G401 (cell line): ENCODE measurements around the gene CTNS. TPM values are rescaled to one million over a fixed set of nuclear protein-coding genes. Genes with fewer than 3 reads are reported as not detected.

Experiments used
- DNase-seq: peaks from one replicate; pipeline ENCODE4 v3.0.0-alpha.2; 2015; ENCODE audit warnings: low spot score
- in situ Hi-C: cut with HindIII; loops from 2 replicates; pipeline ENCODE4 v1.10.0; 2016; ENCODE audit warnings: low sequenced_read_pairs, mixed read lengths
- total RNA-seq: library from RNA; depleted of rRNA; stranded (reverse); fragments of >200 nt; shearing (Covaris generic); gene quantifications from 2 replicates; pipeline ENCODE4 v1.2.3, GENCODE V29; 2014; rRNA removed

Gene CTNS
- total RNA-seq, result 22.2 and 28.2 TPM in 2 replicates

GRCh38 chr17:3636154-3636907 is at the start of gene CTNS, which contains the start of gene SHPK:
TSS of gene CTNS (plus strand) at chr17:3636760. CDS start at chr17:3640207, 3,447 bp downstream.
TSS of gene SHPK (minus strand) at chr17:3636250. CDS start at chr17:3636219, 31 bp downstream.
- in situ Hi-C loops, result no loop called here

GRCh38 chr17:3589784-3590183 is 46.8 kb upstream of the CTNS start:
- no peak for DNase-seq
- in situ Hi-C loops, result no loop called here

More at GRCh38 chr17:3636154-3636907, at the start of gene CTNS, which contains the start of gene SHPK:
- DNase-seq, result peak; percentile 98

- in situ Hi-C loops, result no loop called here
- DNase-seq, result no peak
Measured at GRCh38 chr17:3590231-3590630, 46.3 kb upstream of the CTNS start.

- no peak for DNase-seq
- in situ Hi-C loops, result no loop called here
Measured at GRCh38 chr17:3590768-3591167, 45.8 kb upstream of the CTNS start.

- in situ Hi-C loops, result no loop called here
- no peak for DNase-seq
Measured at GRCh38 chr17:3592216-3592860, 44.2 kb upstream of the CTNS start.

- in situ Hi-C loops, result no loop called here
- no peak for DNase-seq
Measured at GRCh38 chr17:3593384-3593783, 43.2 kb upstream of the CTNS start.

GRCh38 chr17:3594051-3594800 is 42.3 kb upstream of the CTNS start:
- DNase-seq, result peak; percentile 66
- in situ Hi-C loops, result no loop called here

GRCh38 chr17:3594976-3595375 is 41.6 kb upstream of the CTNS start:
- DNase-seq, result no peak

GRCh38 chr17:3596804-3597464 is 39.6 kb upstream of the CTNS start:
- in situ Hi-C loops, result no loop called here
- DNase-seq, result no peak

More at GRCh38 chr17:3594976-3595375, 41.6 kb upstream of the CTNS start:
- in situ Hi-C loops, result no loop called here

GRCh38 chr17:3598078-3598477 is 38.5 kb upstream of the CTNS start:
- no peak for DNase-seq
- in situ Hi-C loops, result no loop called here

- no peak for DNase-seq
- in situ Hi-C loops, result no loop called here
Measured at GRCh38 chr17:3600529-3601205, 35.9 kb upstream of the CTNS start.

- in situ Hi-C loops, result no loop called here
- DNase-seq, result peak; percentile 8
Measured at GRCh38 chr17:3602499-3602898, 34.1 kb upstream of the CTNS start.

- no peak for DNase-seq
- in situ Hi-C loops, result no loop called here
Measured at GRCh38 chr17:3603119-3603869, 33.3 kb upstream of the CTNS start.

- in situ Hi-C loops, result no loop called here
- no peak for DNase-seq
Measured at GRCh38 chr17:3603870-3604259, 32.7 kb upstream of the CTNS start.

GRCh38 chr17:3609689-3610088 is 26.9 kb upstream of the CTNS start:
- in situ Hi-C loops, result no loop called here
- no peak for DNase-seq

GRCh38 chr17:3610523-3610922 is 26.0 kb upstream of the CTNS start:
- in situ Hi-C loops, result no loop called here

GRCh38 chr17:3613124-3613523 is 23.4 kb upstream of the CTNS start:
- in situ Hi-C loops, result no loop called here
- DNase-seq, result no peak

More at GRCh38 chr17:3610523-3610922, 26.0 kb upstream of the CTNS start:
- no peak for DNase-seq
